Activated T-cell treated with anti-CD3 and anti-CD28 coated beads, Interleukin-2, amount 50 U/mL, for 24 hours (primary cell): ENCODE data around the gene GABPB1.

Experiments
- DNase-seq: peaks from one replicate; pipeline ENCODE4 v3.0.0-alpha.2; 2020
- H3K27ac Mint-ChIP-seq: 2 replicates; pipeline ENCODE4 v1.8.0; 2020; ENCODE audit warnings: mild to moderate bottlenecking, mixed read lengths
- H3K27me3 Mint-ChIP-seq: 2 replicates; pipeline ENCODE4 v1.8.0; 2020; ENCODE audit warnings: mixed read lengths
- H3K36me3 Mint-ChIP-seq: 2 replicates; pipeline ENCODE4 v1.8.0; 2020; ENCODE audit warnings: low read depth, mixed read lengths
- H3K4me1 Mint-ChIP-seq: 2 replicates; pipeline ENCODE4 v1.8.0; 2020; ENCODE audit warnings: low read depth, mixed read lengths
- H3K4me3 Mint-ChIP-seq: 2 replicates; pipeline ENCODE4 v1.8.0; 2020; ENCODE audit warnings: mild to moderate bottlenecking, moderate library complexity, mixed read lengths
- H3K9me3 Mint-ChIP-seq: 2 replicates; pipeline ENCODE4 v1.8.0; 2020; ENCODE audit warnings: mixed read lengths

Gene GABPB1

GRCh38 chr15:50250760-50251394 lies 104.1 kb downstream of the GABPB1 start:
- Mint-ChIP-seq H3K36me3 (no peaks in the 10 kb centered on the region), H3K9me3 (no peaks in the 10 kb centered on the region), H3K4me3 (no peak overlapping the region), H3K27me3 (peaks cover 4% of the 10 kb centered on the region), H3K27ac (no peak overlapping the region), H3K4me1 (peaks cover 20% of the 10 kb centered on the region)
- DNase-seq, result no peak

- Mint-ChIP-seq H3K27me3 (peaks cover 4% of the 10 kb centered on the region), H3K4me1 (peaks cover 20% of the 10 kb centered on the region), H3K36me3 (no peaks in the 10 kb centered on the region), H3K9me3 (no peaks in the 10 kb centered on the region), H3K27ac (no peak overlapping the region), H3K4me3 (no peak overlapping the region)
- no peak for DNase-seq
Observed at GRCh38 chr15:50249704-50250103, 105.3 kb downstream of the GABPB1 start.

GRCh38 chr15:50248994-50249582 lies 105.9 kb downstream of the GABPB1 start:
- Mint-ChIP-seq H3K4me1 (peaks cover 20% of the 10 kb centered on the region), H3K36me3 (no peaks in the 10 kb centered on the region), H3K27ac (peak overlapping the region; percentile 63), H3K4me3 (no peak overlapping the region), H3K27me3 (peaks cover 4% of the 10 kb centered on the region), H3K9me3 (no peaks in the 10 kb centered on the region)
- DNase-seq, result no peak

- no peak overlapping the region for H3K4me3 Mint-ChIP-seq
- H3K4me1 Mint-ChIP-seq, result peaks cover 20% of the 10 kb centered on the region
Observed at GRCh38 chr15:50247819-50248655, 107.0 kb downstream of the GABPB1 start.

GRCh38 chr15:50246631-50247030 lies 108.4 kb downstream of the GABPB1 start:
- H3K27me3 Mint-ChIP-seq, result peaks cover 4% of the 10 kb centered on the region
- H3K4me3 Mint-ChIP-seq, result no peak overlapping the region
- H3K36me3 Mint-ChIP-seq, result no peaks in the 10 kb centered on the region
- no peaks in the 10 kb centered on the region for H3K9me3 Mint-ChIP-seq
- DNase-seq, result no peak
- peaks cover 24% of the 10 kb centered on the region for H3K4me1 Mint-ChIP-seq
- H3K27ac Mint-ChIP-seq, result no peak overlapping the region

More at GRCh38 chr15:50247819-50248655, 107.0 kb downstream of the GABPB1 start:
- no peak for DNase-seq
- H3K9me3 Mint-ChIP-seq, result no peaks in the 10 kb centered on the region
- H3K36me3 Mint-ChIP-seq, result no peaks in the 10 kb centered on the region
- peaks cover 4% of the 10 kb centered on the region for H3K27me3 Mint-ChIP-seq
- H3K27ac Mint-ChIP-seq, result peak overlapping the region; percentile 63

- no peak for DNase-seq
- no peaks in the 10 kb centered on the region for H3K27me3 Mint-ChIP-seq
- H3K4me1 Mint-ChIP-seq, result peaks cover 29% of the 10 kb centered on the region
- no peak overlapping the region for H3K27ac Mint-ChIP-seq
- no peaks in the 10 kb centered on the region for H3K9me3 Mint-ChIP-seq
- H3K36me3 Mint-ChIP-seq, result no peaks in the 10 kb centered on the region
- H3K4me3 Mint-ChIP-seq, result no peak overlapping the region
Observed at GRCh38 chr15:50244959-50245624, 109.9 kb downstream of the GABPB1 start.

GRCh38 chr15:50244153-50244552 lies 110.8 kb downstream of the GABPB1 start:
- H3K9me3 Mint-ChIP-seq, result no peaks in the 10 kb centered on the region
- H3K27ac Mint-ChIP-seq, result no peak overlapping the region
- DNase-seq, result no peak
- peaks cover 25% of the 10 kb centered on the region for H3K4me1 Mint-ChIP-seq
- no peak overlapping the region for H3K4me3 Mint-ChIP-seq
- H3K27me3 Mint-ChIP-seq, result no peaks in the 10 kb centered on the region
- no peaks in the 10 kb centered on the region for H3K36me3 Mint-ChIP-seq

GRCh38 chr15:50241684-50242450 lies 113.1 kb downstream of the GABPB1 start:
- DNase-seq, result no peak
- Mint-ChIP-seq H3K36me3 (no peaks in the 10 kb centered on the region), H3K4me1 (peaks cover 10% of the 10 kb centered on the region), H3K27ac (peak overlapping the region; percentile 34), H3K9me3 (no peaks in the 10 kb centered on the region), H3K27me3 (no peaks in the 10 kb centered on the region), H3K4me3 (no peak overlapping the region)

GRCh38 chr15:50238255-50238654 lies 116.7 kb downstream of the GABPB1 start:
- H3K9me3 Mint-ChIP-seq, result no peaks in the 10 kb centered on the region

GRCh38 chr15:50236433-50236832 lies 118.6 kb downstream of the GABPB1 start:
- Mint-ChIP-seq H3K27me3 (no peaks in the 10 kb centered on the region), H3K4me3 (no peak overlapping the region), H3K4me1 (peaks cover 3% of the 10 kb centered on the region), H3K9me3 (no peaks in the 10 kb centered on the region), H3K36me3 (no peaks in the 10 kb centered on the region), H3K27ac (no peak overlapping the region)
- DNase-seq, result no peak

More at GRCh38 chr15:50238255-50238654, 116.7 kb downstream of the GABPB1 start:
- Mint-ChIP-seq H3K27me3 (no peaks in the 10 kb centered on the region), H3K27ac (no peak overlapping the region), H3K4me3 (no peak overlapping the region), H3K4me1 (peaks cover 9% of the 10 kb centered on the region), H3K36me3 (no peaks in the 10 kb centered on the region)
- no peak for DNase-seq

- H3K36me3 Mint-ChIP-seq, result no peaks in the 10 kb centered on the region
- no peaks in the 10 kb centered on the region for H3K4me1 Mint-ChIP-seq
- no peak for DNase-seq
- H3K9me3 Mint-ChIP-seq, result no peaks in the 10 kb centered on the region
- no peaks in the 10 kb centered on the region for H3K27me3 Mint-ChIP-seq
- H3K4me3 Mint-ChIP-seq, result no peak overlapping the region
- H3K27ac Mint-ChIP-seq, result no peak overlapping the region
Observed at GRCh38 chr15:50235794-50236193, 119.2 kb downstream of the GABPB1 start.

GRCh38 chr15:50234764-50235163 lies 120.2 kb downstream of the GABPB1 start:
- Mint-ChIP-seq H3K27ac (no peak overlapping the region), H3K36me3 (no peaks in the 10 kb centered on the region), H3K27me3 (no peaks in the 10 kb centered on the region), H3K4me1 (no peaks in the 10 kb centered on the region), H3K4me3 (no peak overlapping the region), H3K9me3 (no peaks in the 10 kb centered on the region)
- DNase-seq, result no peak

- H3K27ac Mint-ChIP-seq, result no peak overlapping the region
Observed at GRCh38 chr15:50233192-50233736, 121.7 kb downstream of the GABPB1 start.

GRCh38 chr15:50232791-50233190 lies 122.2 kb downstream of the GABPB1 start:
- no peaks in the 10 kb centered on the region for H3K27me3 Mint-ChIP-seq
- H3K36me3 Mint-ChIP-seq, result peaks cover 2% of the 10 kb centered on the region
- no peak for DNase-seq
- H3K4me1 Mint-ChIP-seq, result no peaks in the 10 kb centered on the region
- no peak overlapping the region for H3K27ac Mint-ChIP-seq
- H3K9me3 Mint-ChIP-seq, result no peaks in the 10 kb centered on the region
- no peak overlapping the region for H3K4me3 Mint-ChIP-seq

More at GRCh38 chr15:50233192-50233736, 121.7 kb downstream of the GABPB1 start:
- H3K27me3 Mint-ChIP-seq, result no peaks in the 10 kb centered on the region
- no peak for DNase-seq
- H3K4me3 Mint-ChIP-seq, result no peak overlapping the region
- H3K9me3 Mint-ChIP-seq, result no peaks in the 10 kb centered on the region
- H3K36me3 Mint-ChIP-seq, result peaks cover 2% of the 10 kb centered on the region
- no peaks in the 10 kb centered on the region for H3K4me1 Mint-ChIP-seq
